Measurements from ENCODE around the gene ZNF48.

GRCh38 chr16:30380803-30381208 lies 14.4 kb upstream of the ZNF48 start:
- TF ChIP-seq POLR2AphosphoS5 (IDR thresholded peaks at IDR 0.05) (no peak), CTCF (IDR thresholded peaks at IDR 0.05) (no peak), EP300 (IDR thresholded peaks at IDR 0.05) (no peak), POLR2A (IDR thresholded peaks at IDR 0.05) (no peak)
